Measurements from ENCODE around the gene DYNC1I1. TPM values are rescaled to one million over a fixed set of nuclear protein-coding genes. Genes with fewer than 3 reads are reported as not detected.

Gene DYNC1I1
- total RNA-seq, 1 experiment from 2014 or later: not detected

GRCh38 chr7:95955748-95956147 is 183.4 kb downstream of the DYNC1I1 start:
- BruUV-seq (replicated peaks): no TSS peak
- POLR2A ChIA-PET: no interaction called here
- CTCF ChIA-PET: interaction anchor here (0.6 to 0.8 kb wide), 4 partner anchors 12 to 1980 kb away, joined by 3 to 4 read pairs (median 3); no protein-coding TSS in a partner anchor
- H3K36me3 Mint-ChIP-seq (ENCODE audit: insufficient read depth, unreplicated experiment): no peaks in the 10 kb centered on the region
- H3K4me1 Mint-ChIP-seq (ENCODE audit: insufficient read depth, unreplicated experiment): no peaks in the 10 kb centered on the region
- TF ChIP-seq, protein P1, sequence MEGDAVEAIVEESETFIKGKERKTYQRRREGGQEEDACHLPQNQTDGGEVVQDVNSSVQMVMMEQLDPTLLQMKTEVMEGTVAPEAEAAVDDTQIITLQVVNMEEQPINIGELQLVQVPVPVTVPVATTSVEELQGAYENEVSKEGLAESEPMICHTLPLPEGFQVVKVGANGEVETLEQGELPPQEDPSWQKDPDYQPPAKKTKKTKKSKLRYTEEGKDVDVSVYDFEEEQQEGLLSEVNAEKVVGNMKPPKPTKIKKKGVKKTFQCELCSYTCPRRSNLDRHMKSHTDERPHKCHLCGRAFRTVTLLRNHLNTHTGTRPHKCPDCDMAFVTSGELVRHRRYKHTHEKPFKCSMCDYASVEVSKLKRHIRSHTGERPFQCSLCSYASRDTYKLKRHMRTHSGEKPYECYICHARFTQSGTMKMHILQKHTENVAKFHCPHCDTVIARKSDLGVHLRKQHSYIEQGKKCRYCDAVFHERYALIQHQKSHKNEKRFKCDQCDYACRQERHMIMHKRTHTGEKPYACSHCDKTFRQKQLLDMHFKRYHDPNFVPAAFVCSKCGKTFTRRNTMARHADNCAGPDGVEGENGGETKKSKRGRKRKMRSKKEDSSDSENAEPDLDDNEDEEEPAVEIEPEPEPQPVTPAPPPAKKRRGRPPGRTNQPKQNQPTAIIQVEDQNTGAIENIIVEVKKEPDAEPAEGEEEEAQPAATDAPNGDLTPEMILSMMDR (IDR thresholded peaks at IDR 0.05; ENCODE audit: unreplicated experiment): no peak
- no peak for DNase-seq (ENCODE audit: unreplicated experiment)
- H3K9me3 Mint-ChIP-seq (ENCODE audit: unreplicated experiment): no peaks in the 10 kb centered on the region
- intact Hi-C loops (cut with micrococcal nuclease): no loop called here
- no peak overlapping the region for H3K27ac Mint-ChIP-seq (ENCODE audit: low read depth, unreplicated experiment)
- no peak overlapping the region for H3K4me3 Mint-ChIP-seq (ENCODE audit: unreplicated experiment)
- H3K27me3 Mint-ChIP-seq (ENCODE audit: insufficient read depth, unreplicated experiment): peaks cover 64% of the 10 kb centered on the region

DNA sequence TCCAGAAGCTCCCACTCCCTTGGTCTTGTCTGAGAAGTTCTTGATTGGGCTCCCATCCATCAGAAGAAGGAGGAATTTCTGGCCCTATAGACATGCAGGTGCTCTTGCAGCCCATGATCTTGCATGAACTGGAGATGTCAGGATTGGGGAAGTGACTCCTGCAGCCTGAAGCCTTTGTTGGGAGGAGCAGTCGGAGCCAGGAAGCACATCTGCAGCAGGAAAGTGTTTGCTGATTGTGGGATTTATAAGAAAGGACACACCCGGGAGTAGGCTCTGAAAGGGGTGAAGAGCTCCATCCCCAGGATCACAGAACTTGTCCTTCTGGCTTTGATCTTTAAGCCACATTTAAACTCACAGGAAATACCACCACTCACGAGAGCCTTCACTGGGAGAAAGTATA is 185.2 kb downstream of the DYNC1I1 start:
- Mint-ChIP-seq H3K4me1 (ENCODE audit: insufficient read depth, unreplicated experiment) (no peaks in the 10 kb centered on the region), H3K27ac (ENCODE audit: low read depth, unreplicated experiment) (no peak overlapping the region), H3K9me3 (ENCODE audit: unreplicated experiment) (no peaks in the 10 kb centered on the region), H3K4me3 (ENCODE audit: unreplicated experiment) (no peak overlapping the region), H3K27me3 (ENCODE audit: insufficient read depth, unreplicated experiment) (peaks cover 71% of the 10 kb centered on the region), H3K36me3 (ENCODE audit: insufficient read depth, unreplicated experiment) (no peaks in the 10 kb centered on the region)
- no peak for DNase-seq (ENCODE audit: unreplicated experiment)
- TF ChIP-seq, protein P1 (IDR thresholded peaks at IDR 0.05; ENCODE audit: unreplicated experiment): no peak
- POLR2A ChIA-PET: interaction anchor here (1.1 kb wide), 1 partner anchor 14 kb away, joined by 3 read pairs; no protein-coding TSS in a partner anchor
- BruUV-seq (replicated peaks): no TSS peak
- CTCF ChIA-PET: interaction anchor here (0.5 to 1.0 kb wide), 2 partner anchors 16 to 42 kb away, joined by 3 to 5 read pairs; no protein-coding TSS in a partner anchor
- intact Hi-C loops (cut with micrococcal nuclease): no loop called here

- Mint-ChIP-seq H3K4me3 (ENCODE audit: unreplicated experiment) (no peak overlapping the region), H3K36me3 (ENCODE audit: insufficient read depth, unreplicated experiment) (no peaks in the 10 kb centered on the region), H3K27ac (ENCODE audit: low read depth, unreplicated experiment) (no peak overlapping the region), H3K9me3 (ENCODE audit: unreplicated experiment) (no peaks in the 10 kb centered on the region), H3K4me1 (ENCODE audit: insufficient read depth, unreplicated experiment) (no peaks in the 10 kb centered on the region), H3K27me3 (ENCODE audit: insufficient read depth, unreplicated experiment) (peaks cover 77% of the 10 kb centered on the region)
- no peak for DNase-seq (ENCODE audit: unreplicated experiment)
- TF ChIP-seq, protein P1 (IDR thresholded peaks at IDR 0.05; ENCODE audit: unreplicated experiment): no peak
- ChIA-PET POLR2A (no interaction called here), CTCF (no interaction called here)
- BruUV-seq (replicated peaks): no TSS peak
- intact Hi-C loops (cut with micrococcal nuclease): no loop called here
Observed at GRCh38 chr7:95960706-95961244, 188.4 kb downstream of the DYNC1I1 start.

- Mint-ChIP-seq H3K4me1 (ENCODE audit: insufficient read depth, unreplicated experiment) (no peaks in the 10 kb centered on the region), H3K36me3 (ENCODE audit: insufficient read depth, unreplicated experiment) (no peaks in the 10 kb centered on the region), H3K27me3 (ENCODE audit: insufficient read depth, unreplicated experiment) (peaks cover 81% of the 10 kb centered on the region), H3K27ac (ENCODE audit: low read depth, unreplicated experiment) (no peak overlapping the region), H3K4me3 (ENCODE audit: unreplicated experiment) (no peak overlapping the region), H3K9me3 (ENCODE audit: unreplicated experiment) (no peaks in the 10 kb centered on the region)
- no TSS peak for BruUV-seq (replicated peaks)
- POLR2A ChIA-PET: no interaction called here
- TF ChIP-seq, protein P1 (IDR thresholded peaks at IDR 0.05; ENCODE audit: unreplicated experiment): no peak
- CTCF ChIA-PET: no interaction called here
- intact Hi-C loops (cut with micrococcal nuclease): no loop called here
- no peak for DNase-seq (ENCODE audit: unreplicated experiment)
Observed at GRCh38 chr7:95963446-95963990, 191.2 kb downstream of the DYNC1I1 start.

All from MCF 10A (cell line).